Stimulated activated CD4-positive, alpha-beta T cell treated with anti-CD3 and anti-CD28 coated beads, Interleukin-4, amount 100 ng/mL, for 4 hours (primary cell): ENCODE measurements around the gene PIKFYVE.
A peak's percentile ranks its signal among the peaks of the same experiment; 100 is the strongest.
"Not testable (repeated sequence)": the region's sequence is repeated elsewhere in the genome, so short reads cannot be mapped to it uniquely, and the experiment has no call there.

ENCODE experiments used
- DNase-seq, 2 experiments: peaks; one replicate each; pipeline ENCODE4 v3.0.0-alpha.2; 2020

Gene PIKFYVE

DNA sequence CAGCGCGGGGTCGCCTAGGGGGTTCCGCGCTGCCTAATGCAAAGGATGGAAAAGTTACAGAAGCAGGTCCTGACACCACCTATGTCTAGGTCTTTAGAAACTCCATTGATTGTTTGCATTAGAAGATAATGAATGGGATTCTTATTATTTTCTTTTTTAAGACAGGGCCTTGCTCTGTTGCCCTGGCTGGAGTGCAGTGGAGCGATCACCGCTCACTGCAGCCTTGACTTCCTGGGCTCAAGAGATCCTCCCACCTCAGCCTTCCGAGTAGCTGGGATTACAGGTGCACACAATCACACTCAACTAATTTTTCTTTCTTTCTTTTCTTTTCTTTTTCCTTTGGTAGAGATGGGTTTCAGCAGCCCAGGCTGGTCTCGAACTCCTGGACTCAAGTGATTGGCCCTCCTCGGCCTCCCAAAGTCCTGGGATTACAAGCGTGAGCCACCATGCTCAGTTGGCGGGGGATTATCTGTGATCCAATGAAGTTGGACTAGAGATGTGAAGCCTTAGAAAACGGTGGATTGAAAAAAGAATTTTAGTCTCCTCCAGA is 10.4 kb upstream of the PIKFYVE start:
- DNase-seq: no peak

DNA sequence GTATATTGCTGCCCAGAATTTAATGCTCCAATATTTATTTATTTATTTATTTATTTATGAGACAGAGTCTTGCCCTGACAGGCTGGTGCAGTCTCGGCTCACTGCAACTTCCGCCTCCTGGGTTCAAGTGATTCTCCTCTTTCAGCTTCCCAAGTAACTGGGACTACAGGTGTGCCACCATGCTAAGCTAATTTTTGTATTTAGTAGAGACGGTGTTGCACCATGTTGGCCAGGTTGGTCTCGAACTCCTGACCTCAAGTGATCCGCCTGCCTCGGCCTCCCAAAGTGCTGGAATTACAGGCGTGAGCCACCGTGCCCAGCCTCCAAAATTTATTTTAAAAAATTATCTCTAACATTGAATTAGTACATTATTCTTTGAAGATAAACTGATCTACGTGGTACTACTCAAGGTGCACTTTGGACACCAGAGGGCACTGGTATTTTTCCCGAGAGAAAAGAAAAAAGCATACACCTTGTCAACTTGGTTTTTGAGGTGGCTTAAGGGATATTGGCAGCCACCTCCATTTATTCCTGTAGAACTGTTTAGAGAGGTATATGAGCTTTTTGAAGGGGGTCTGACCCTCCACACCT is 9.8 kb upstream of the PIKFYVE start:
- no peak for DNase-seq

DNA sequence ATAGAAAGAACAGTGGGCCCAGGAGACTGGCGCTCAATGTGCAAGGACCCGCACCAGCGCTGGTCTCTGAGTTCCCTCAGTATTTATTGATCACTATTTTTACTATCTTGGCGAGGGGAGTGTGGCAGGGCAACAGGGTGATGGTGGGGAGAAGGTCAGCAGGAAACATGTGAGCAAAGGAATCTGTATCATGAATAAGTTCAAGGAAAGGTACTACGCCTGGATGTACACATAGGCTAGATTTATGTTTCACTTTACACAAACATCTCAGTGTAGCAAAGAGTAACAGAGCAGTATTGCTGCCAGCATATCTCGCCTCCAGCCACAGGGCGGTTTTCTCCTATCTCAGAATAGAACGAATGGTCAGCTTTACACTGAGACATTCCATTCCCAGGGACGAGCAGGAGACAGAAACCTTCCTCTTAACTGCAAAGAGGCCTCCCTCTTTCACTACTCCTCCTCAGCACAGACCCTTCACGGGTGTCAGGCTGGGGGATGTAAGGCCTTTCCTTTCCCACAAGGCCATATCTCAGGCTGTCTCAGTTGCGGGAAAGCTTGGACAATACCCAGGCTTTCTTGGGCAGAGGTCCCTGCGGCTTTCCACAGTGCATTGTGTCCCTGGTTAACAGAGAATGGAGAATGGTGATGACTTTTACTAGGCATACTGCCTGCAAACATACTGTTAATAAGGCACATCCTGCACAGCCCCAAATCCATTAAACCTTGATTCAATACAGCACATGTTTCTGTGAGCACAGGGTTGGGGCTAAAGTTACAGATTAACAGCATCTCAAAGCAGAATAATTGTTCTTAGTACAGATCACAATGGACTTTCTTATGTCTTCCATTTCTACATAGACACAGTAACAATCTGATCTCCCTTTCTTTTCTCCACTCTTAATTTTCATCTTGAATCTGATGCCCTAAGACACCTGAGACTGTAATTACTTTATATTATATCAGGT is 8.9 kb upstream of the PIKFYVE start:
- not testable (repeated sequence) for DNase-seq

DNA sequence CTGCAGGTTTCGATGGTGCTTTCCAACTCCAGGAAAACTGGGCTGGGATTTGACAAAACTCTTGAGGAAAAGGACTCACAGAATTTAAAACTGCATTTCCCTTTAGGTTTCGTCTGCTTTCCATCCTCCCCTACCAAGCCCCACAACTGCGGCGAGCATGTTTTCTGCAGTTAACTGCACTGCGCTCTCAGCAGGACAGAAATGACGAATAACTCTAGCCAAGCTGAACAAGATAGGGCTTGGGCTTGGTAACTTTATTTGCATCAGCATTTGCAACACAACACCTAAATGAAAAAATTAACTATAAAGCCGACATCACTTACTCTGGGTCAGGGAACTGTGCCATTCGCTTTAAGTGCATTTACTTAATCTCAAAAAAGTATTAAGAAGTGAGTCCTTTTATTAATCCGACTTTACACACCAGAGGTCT is 669 bp upstream of the PIKFYVE start:
- DNase-seq: peak; percentile 20 to 29

DNA sequence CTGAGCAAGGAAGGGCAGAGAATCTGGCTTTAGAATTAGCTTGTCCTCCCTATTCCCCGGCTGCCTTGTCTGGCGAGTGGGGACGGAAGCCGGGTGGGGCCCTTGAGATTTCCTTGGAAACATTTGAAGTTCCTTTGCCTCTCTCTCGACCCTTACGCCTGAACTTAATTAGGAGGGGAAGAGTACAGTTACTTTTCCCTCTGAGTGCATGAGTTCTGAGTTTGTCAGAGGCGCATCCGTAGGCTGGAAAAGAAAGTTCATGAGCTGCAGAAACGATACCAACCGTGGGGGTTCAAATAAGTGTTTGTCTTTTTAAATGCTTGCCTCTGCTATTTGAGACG is 468 bp downstream of the PIKFYVE start:
- no peak for DNase-seq

DNA sequence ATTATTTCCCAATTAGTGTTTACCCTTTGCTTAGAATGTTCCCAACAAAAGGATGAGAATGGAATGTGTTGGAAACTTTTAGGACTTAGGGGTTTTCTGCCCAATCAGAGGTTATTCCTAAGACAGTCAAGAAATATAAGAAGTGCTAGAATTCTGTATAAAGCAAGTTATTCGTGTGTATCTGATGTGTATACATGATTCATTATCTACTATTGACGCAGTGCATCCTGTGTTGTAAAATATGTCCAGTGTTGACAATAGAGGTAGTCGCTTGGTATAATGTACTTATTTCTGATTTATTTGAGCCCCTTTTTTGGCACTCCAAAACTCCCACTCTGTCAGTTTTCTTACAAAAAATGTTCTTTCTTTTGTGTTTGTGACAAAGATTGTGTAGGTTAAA is 881 bp downstream of the PIKFYVE start:
- no peak for DNase-seq

DNA sequence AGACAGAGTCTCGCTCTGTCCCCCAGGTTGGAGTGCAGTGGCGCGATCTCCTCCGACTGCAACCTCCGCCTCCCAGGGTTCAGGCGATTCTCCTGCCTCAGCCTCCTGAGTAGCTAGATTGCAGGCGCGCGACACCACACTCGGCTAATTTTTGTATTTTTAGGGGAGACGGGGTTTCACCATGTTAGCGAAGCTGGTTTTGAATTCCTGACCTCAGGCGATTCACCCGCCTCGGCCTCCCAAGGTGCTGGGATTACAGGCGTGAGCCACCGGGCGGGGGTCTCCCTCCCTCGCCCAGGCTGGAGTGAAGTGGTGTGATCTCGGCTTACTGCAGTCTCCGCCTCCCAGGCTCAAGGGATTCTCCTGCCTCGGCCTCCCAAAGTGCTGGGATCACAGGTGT is 1.5 kb downstream of the PIKFYVE start:
- DNase-seq: not testable (repeated sequence)

DNA sequence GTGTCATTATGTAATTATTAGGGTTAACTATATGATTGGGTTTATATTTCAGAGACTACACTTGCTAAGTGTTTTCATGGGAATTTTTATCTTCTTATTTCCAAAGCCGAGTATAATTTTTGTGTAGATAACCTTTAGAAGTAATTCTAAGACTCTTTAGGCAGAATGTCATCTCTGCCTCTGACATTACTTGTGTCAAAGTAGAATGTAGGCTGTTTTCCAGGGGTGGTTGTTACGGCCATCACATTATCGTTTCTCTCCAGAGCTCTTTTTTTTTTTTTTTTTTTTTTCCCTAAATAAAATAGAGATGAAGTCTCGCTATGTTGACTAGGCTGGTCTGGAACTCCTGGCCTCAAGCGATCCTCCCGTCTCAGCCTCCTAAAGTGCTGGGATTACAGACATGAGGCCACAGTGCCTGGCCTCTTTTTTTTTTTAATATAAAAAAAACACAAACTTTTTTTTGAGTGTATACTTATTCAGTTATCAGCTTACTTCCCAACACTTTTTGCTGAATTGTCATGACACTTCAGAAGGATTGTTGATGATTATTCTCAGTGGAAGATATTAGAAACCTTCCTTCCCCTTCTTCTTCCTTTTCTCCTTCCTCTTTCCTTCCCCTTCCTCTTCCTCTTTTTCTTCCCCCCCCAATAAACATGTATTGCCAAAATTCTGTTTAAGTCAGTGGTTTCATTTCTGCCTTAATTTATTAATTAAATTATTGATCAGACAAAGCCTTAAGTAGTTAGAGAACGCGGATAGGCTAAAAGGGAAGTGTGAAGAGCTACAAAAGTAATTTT is 2.3 kb downstream of the PIKFYVE start:
- DNase-seq: no peak

DNA sequence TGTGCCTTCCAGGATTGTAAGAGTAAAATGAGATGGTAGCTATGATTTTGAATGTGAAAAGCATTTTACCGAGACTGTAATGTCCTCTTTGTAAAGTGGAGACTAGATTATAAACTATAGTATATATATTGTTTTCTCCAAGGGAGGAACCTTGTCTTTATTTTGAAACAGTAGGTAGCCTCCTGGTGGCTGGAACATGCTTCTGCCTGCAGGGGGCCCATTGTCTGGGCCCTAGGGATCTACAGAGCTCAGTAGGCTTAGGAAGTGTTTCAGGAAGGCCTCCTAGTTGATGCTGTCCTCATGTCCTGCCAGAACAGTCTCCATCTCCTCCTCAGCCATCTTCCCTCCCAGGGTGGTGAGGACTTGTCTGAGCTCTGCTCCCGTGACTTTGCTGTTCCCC is 3.0 kb downstream of the PIKFYVE start:
- DNase-seq: no peak

DNA sequence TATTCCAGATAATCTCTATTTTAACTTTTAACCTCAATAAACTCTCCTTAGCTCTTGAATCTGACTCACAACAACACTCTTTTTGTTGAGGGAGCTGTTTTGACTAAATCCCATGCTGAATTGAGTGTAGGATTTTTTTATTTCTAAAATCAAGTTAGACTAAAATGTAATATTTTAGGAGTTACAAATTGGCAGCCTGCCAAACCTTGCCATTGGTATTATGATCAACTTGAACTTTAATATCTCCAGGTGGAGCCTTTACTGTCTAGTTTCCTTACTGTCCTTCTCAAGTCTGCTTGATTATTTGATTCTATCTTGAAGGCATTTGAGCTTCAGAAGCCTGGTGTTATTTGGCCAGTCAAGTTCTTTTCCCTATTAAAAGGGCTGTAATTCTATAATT is 8.7 kb downstream of the PIKFYVE start:
- DNase-seq: no peak

DNA sequence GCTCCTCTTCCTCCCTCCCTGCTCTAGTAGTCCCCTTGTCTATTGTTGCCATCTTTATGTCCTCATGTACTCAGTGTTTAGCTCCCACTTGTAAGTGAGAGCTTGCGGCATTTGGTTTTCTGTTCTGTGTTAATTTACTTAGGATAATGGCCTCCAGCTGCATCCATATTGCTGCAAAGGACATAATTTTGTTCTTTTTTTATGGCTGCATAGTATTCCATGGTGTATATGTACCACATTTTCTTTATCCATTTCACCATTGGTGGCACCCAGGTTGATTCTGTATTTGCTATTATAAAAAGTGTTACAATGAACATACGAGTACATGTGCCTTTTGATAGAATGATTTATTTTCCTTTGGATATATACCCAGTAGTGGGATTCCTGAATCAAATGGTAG is 12.5 kb downstream of the PIKFYVE start:
- no peak for DNase-seq

DNA sequence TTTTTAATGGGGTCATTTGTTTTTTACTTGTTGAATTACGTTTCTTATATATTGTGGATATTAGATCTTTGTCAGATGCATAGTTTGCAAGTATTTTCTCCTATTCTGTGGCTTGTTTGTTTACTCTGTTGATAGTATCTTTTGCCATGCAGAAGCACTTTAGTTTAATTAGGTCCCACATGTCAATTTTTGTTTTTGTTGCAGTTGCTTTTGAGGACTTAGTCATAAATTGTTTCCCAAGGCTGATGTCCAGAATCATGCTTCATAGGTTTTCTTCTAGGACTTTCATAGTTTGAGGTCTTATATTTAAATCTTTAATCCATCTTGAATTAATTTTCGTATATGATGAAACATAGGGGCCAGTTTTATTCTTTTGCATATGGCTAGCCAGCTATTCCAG is 13.2 kb downstream of the PIKFYVE start:
- no peak for DNase-seq

DNA sequence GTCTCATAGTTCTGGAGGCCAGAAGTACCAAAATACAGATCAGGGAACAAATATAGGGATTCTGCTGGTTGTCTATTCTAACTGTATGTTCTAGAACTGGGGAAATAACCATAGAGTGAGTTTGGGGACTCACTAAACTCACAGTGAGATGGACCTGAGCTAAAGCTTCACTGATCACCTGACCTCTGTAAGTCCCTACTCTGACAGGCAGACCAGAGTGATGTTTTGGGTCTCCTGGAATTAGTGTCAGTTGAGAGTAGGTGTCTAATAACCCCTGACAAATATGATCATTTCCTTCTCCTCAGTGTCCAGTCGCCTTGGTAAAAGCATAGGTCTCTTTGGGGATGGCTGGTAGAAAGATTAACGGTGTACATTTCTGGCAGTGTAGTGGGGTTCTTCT is 14.2 kb downstream of the PIKFYVE start:
- no peak for DNase-seq

DNA sequence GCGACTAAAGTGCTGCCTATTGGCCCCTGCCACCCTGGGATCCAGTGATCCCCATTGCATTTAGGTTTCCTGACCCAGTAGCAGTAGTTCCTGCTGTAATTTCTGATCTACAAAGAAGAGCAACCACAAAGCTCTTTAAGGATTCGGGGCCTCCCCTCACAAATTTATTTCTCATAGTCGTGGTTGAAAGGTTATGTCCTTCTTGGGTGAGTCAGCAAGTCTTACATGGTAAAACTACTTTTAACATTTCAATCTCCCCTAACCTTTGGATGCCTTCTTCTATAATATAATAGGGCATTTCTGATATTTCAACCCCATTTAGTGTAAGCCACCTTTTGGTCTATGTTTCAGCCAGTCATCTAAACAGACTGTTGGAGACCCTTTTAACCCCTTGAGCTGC is 14.9 kb downstream of the PIKFYVE start:
- DNase-seq: no peak

DNA sequence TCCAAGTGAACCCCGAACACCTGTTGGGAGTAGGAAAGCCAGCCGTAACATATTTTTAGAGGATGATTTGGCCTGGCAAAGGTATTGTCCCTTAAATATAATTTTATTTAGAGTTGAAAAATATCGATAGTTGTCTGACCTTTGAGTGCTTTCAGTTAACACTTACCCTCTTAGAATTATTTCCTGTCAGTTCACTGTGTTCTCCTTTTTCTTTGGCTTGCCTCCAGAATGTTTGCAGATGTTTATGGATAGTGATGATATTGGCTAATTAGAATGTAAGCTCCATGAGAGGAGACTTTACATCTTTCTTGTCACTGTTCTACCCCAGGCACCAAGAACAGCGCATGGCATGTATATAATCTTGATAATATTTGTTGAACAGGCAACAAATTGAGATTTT is 19.8 kb downstream of the PIKFYVE start:
- no peak for DNase-seq

DNA sequence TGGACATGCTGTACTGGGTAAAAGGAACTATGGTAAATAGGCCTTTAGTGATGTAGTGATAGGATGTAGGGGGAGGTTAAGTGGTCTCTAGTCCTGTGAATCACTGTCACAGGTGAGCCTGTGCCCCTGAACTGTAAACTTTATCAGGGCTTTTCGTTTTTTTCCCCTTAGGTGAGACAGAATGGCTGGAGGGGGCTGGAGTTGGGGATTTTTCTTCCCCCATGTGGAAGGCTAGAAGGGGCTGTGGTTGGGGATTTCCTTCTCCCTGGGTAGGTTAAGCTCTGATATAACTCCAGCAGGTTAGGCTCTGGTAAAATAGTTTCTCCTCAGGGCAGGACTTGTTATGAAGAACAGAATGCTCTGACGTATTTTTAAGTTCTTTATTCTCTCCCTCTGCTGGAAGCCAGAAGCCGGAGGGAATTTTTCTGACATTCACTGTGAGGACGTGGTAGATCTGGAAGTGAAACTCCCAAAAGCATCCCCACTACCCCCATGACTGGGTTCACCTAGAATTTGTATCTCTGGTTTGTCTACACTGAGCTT is 28.5 kb downstream of the PIKFYVE start:
- no peak for DNase-seq

DNA sequence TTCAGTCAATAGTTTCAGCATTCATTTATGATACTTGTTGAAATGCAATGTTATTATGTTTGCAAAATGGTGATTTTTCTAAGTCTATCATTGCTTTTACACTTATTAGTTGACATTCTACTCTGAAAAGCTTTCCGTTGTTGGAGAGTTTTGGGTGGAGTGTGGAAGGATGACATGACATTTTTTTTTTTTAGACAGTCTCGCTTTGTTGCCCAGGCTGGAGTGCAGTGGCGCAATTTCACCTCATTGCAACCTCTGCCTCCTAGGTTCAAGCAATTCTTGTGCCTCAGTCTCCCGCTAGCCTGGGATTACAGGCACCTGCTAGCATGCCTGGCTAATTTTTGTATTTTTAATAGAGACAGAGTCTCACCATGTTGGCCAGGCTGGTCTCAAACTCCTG is 29.8 kb downstream of the PIKFYVE start:
- no peak for DNase-seq

DNA sequence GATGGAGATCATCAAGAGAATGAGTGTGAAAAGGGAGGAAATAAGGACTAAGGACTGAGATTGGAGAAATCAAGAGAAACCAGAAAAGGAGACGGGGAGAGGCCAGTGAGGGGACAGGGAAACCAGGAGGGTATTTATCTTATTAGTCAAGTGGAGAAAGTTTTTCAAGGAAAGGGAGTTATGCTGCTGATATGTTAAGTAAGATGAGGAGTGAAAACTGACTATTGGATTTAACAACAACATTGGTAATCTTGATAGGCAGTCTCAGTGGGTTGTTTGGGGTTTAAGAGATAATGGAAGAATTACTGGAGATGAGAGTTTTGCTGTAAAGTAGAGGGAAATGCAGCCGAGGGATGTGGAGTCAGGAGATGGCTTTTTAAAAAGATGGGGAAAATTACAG is 30.6 kb downstream of the PIKFYVE start:
- DNase-seq: no peak

DNA sequence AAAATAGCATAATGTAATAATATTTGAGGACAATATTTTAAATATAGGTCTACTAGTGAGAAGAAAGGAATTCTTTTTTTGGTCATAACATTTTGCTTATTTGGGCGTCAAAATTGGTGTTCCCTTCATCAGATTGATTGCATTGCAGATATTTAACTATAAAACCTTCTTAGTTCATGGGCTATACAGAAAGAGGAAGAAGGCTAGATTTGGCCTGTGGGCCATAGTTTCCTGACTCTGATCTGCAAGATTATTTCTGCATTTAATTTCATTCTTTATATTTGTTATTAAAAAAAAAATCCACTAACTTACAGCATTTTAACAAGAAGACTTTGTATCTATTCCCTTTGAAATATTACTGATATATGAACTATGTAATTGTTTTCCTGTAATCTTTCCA is 31.9 kb downstream of the PIKFYVE start:
- DNase-seq: no peak

DNA sequence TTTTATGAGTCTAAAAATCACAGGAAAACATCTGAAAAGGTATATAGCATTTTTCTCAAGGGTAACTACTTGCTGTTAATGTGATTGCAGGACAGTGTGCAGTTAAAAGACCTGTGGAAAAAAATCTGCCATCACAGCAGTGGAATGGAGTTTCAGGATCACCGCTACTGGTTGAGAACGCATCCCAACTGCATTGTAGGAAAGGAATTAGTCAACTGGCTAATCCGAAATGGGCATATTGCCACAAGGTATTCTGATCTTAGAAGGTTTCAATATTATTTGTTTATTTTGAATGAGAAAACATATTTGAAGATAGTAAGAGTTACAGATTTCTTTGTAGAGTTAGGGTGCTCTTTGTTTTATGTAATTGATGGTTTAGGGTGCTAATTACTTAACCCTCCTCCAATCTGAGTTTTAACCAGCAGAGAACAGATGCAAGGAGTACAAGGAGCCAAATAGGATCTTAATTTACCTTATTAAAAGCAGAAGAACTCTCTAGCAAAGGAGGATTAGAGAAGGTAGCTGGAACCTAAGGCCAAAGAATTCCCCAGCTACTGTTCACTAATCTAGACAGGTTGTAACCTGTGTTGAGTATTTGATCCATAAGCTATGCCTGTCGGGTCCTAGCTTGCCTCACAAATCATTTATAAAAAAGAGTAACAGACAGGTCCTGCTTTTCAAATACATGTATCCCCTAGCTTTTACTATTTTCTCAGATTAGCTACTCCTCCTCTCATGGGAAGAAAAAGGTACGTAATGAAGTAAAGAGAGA is 35.0 kb downstream of the PIKFYVE start:
- DNase-seq: no peak

DNA sequence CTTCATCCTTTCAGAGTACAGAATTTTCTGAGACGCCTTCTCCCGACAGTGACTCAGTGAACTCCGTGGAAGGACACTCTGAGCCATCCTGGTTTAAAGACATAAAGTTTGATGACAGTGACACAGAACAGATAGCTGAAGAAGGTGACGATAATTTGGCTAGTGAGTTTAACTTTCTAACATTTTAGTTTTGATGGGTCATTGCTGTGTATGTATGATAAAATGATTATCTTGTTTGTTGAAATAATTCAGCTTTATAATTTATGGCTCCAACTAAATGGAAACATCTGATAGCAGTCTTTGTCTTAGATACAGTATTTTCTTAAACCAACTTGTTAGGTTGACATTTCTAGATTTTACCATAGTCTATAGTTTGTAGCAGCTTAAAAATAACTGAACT is 38.1 kb downstream of the PIKFYVE start:
- DNase-seq: no peak

DNA sequence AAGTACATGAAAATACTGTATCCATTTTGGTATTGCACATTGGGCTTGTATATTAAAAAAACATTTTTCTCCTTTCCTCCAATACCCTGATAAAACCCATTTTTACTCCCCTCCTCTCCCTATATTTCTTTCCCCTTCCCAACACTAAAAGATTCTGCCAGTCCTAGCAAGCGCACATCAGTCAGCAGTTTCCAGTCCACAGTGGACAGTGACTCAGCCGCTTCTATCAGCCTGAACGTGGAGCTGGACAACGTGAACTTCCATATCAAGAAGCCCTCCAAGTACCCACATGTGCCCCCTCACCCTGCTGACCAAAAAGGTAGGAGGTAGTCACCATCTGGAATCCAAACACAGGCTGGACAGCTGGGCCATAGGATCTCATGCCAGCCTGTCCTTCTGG is 38.6 kb downstream of the PIKFYVE start:
- DNase-seq: no peak
